Stimulated activated CD4-positive, alpha-beta T cell treated with anti-CD3 and anti-CD28 coated beads, TNF-alpha, amount 100 ng/mL, for 24 hours (primary cell): Measurements from ENCODE around the gene TJP3.

Source experiments
- DNase-seq, 3 experiments: peaks; one replicate each; pipeline ENCODE4 v3.0.0-alpha.2; 2020; ENCODE audit warnings: low read depth in 3 of 3

Gene TJP3

GRCh38 chr19:3691726-3692125, 16.5 kb upstream of the TJP3 start:
- DNase-seq, result no peak

GRCh38 chr19:3692141-3693024, 15.8 kb upstream of the TJP3 start:
- DNase-seq, result peak in 1 of 3 experiments; percentile 40

GRCh38 chr19:3693025-3693925, 14.9 kb upstream of the TJP3 start:
- no peak for DNase-seq

- DNase-seq, result no peak
Measured at GRCh38 chr19:3694361-3695123, 13.6 kb upstream of the TJP3 start.

GRCh38 chr19:3695124-3695733, 13.0 kb upstream of the TJP3 start:
- no peak for DNase-seq

- no peak for DNase-seq
Measured at GRCh38 chr19:3695986-3696659, 12.1 kb upstream of the TJP3 start.

- DNase-seq, result no peak
Measured at GRCh38 chr19:3696660-3696995, 11.6 kb upstream of the TJP3 start.

- no peak for DNase-seq
Measured at GRCh38 chr19:3697094-3697493, 11.1 kb upstream of the TJP3 start.

- no peak for DNase-seq
Measured at GRCh38 chr19:3697671-3698385, 10.4 kb upstream of the TJP3 start.

- DNase-seq, result no peak
Measured at GRCh38 chr19:3698386-3698950, 9.7 kb upstream of the TJP3 start.

- DNase-seq, result no peak
Measured at GRCh38 chr19:3698974-3699740, 9.0 kb upstream of the TJP3 start.

GRCh38 chr19:3699741-3700241, 8.4 kb upstream of the TJP3 start:
- DNase-seq, result no peak

- DNase-seq, result peak; percentile 85 to 92 (median 88)
Measured at GRCh38 chr19:3700242-3701032, 7.7 kb upstream of the TJP3 start, which contains the start of gene PIP5K1C. TSS of gene PIP5K1C (minus strand) at chr19:3700468. CDS start at chr19:3700390, 78 bp downstream.

GRCh38 chr19:3701200-3701599, 7.0 kb upstream of the TJP3 start:
- DNase-seq, result no peak

- DNase-seq, result no peak
Measured at GRCh38 chr19:3707868-3708206, 347 bp upstream of the TJP3 start.

GRCh38 chr19:3710265-3710812, 2.2 kb downstream of the TJP3 start:
- no peak for DNase-seq

- no peak for DNase-seq
Measured at GRCh38 chr19:3712663-3713611, 4.8 kb downstream of the TJP3 start.
